ENCODE measurements around the gene RASSF6.

DNA sequence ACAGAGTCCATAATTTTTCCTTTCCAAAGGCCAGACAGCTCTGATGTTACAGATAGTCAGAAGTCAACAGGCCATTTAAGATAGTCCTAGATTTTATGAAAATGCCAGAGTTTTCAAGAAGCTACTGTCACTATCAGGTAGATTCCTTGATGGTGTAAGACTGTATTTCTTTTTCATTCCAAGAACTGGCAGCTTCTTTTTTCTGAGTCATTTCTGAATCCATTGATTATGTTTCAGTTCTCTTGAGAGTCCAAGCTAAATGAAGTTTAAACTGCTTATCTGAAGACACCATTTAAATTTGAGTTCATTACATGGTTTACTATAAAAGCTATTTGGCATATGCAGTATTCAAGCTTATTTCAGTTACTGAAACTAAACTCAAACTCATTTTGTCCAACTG is 44.6 kb downstream of the RASSF6 start:
- TF ChIP-seq TBP (IDR thresholded peaks at IDR 0.05; ENCODE audit: low read depth, low read length) (no peak), EZH2 (IDR thresholded peaks at IDR 0.05; ENCODE audit: low read depth, low read length, severe bottlenecking) (no peak), TCF12 (IDR thresholded peaks at IDR 0.05; ENCODE audit: low read depth, low read length) (no peak), RAD21 (IDR thresholded peaks at IDR 0.05 in 1 of 2, conservative IDR thresholded peaks at IDR 0.05 in 1 of 2; ENCODE audit: low read depth in 2 of 2, low read length in 2 of 2) (no peak), HDAC2 (IDR thresholded peaks at IDR 0.05; ENCODE audit: borderline replicate concordance in 1 of 2, low read depth in 2 of 2, low read length in 2 of 2) (no peak), MAFK (IDR thresholded peaks at IDR 0.05; ENCODE audit: low read depth, low read length) (no peak), ZNF274 (IDR thresholded peaks at IDR 0.05; ENCODE audit: borderline replicate concordance, extremely low read depth, low read length) (no peak)
- TF ChIP-seq, protein P1, sequence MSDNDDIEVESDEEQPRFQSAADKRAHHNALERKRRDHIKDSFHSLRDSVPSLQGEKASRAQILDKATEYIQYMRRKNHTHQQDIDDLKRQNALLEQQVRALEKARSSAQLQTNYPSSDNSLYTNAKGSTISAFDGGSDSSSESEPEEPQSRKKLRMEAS (IDR thresholded peaks at IDR 0.05): no peak
- TF ChIP-seq, protein P2, sequence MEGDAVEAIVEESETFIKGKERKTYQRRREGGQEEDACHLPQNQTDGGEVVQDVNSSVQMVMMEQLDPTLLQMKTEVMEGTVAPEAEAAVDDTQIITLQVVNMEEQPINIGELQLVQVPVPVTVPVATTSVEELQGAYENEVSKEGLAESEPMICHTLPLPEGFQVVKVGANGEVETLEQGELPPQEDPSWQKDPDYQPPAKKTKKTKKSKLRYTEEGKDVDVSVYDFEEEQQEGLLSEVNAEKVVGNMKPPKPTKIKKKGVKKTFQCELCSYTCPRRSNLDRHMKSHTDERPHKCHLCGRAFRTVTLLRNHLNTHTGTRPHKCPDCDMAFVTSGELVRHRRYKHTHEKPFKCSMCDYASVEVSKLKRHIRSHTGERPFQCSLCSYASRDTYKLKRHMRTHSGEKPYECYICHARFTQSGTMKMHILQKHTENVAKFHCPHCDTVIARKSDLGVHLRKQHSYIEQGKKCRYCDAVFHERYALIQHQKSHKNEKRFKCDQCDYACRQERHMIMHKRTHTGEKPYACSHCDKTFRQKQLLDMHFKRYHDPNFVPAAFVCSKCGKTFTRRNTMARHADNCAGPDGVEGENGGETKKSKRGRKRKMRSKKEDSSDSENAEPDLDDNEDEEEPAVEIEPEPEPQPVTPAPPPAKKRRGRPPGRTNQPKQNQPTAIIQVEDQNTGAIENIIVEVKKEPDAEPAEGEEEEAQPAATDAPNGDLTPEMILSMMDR (IDR thresholded peaks at IDR 0.05; ENCODE audit: control extremely low read depth in 1 of 3, insufficient read depth in 1 of 3, low read depth in 1 of 3, low read length in 3 of 3): no peak
- TF ChIP-seq, protein P3, sequence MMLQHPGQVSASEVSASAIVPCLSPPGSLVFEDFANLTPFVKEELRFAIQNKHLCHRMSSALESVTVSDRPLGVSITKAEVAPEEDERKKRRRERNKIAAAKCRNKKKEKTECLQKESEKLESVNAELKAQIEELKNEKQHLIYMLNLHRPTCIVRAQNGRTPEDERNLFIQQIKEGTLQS (IDR thresholded peaks at IDR 0.05; ENCODE audit: insufficient read depth, low read depth, low read length): no peak

Data from H1 (cell line).